Stimulated activated CD8-positive, alpha-beta memory T cell treated with anti-CD3 and anti-CD28 coated beads, Interleukin-4, amount 100 ng/mL, for 24 hours (primary cell): ENCODE data around the gene ABCG4.
"Not testable (repeated sequence)": the region's sequence is repeated elsewhere in the genome, so short reads cannot be mapped to it uniquely, and the experiment has no call there.

ENCODE experiments used
- DNase-seq: peaks from one replicate; pipeline ENCODE4 v3.0.0-alpha.2; 2020; ENCODE audit warnings: low read depth

The ABCG4 gene

DNA sequence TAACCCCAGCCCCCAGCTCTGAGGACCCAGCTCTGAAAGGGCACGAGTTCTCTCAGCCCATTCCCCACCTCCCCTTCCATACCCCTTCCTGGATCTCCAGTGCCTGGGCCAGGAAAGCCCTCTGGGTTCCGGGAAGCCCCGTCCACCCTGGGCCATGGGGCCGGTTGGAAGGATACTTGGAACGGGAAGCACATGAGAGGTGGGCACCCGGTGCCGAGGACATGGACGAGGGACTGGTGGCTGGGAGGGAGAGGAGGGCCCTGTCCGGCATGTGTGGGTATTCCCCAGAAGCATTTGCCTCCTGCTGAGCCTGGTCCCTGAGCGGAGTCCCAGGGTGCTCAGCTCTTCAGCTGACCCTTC, 32.6 kb upstream of the ABCG4 start:
- DNase-seq: no peak

- DNase-seq: no peak
Observed at GRCh38 chr11:119116601-119117000, 32.3 kb upstream of the ABCG4 start.

DNA sequence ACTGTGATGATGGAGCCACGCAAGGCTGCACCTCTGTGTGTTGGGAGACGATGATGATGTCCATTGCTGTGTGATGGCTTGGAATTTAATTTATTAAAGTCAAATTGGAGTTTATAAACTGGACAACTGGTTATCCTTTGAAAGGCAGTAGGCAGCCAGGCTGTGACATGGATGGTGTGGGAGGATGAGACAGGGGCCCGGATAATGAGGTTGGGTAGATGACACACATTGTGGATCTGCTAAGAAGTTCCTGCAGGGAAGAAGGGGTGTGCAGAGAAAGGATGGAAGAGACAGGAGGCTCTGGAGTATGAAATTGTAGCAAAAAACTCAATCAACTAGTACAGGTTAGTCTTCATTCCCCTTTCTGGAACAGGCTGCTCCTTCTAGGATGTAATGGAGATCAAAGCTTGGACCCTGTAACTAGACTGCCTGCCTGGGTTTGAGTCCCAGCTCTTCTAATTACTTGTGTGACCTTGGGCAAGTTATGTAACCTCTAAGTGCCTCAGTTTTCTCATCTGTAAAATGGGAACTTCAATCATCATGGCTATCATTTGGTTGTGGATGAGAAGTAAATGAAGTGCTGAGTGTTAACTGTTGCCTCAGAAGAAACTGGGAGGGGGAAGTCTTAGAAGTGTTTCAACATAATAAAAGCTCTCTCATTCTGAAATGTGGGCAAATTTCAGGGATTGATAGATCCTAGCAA, 31.7 kb upstream of the ABCG4 start:
- no peak for DNase-seq

- DNase-seq: no peak
Observed at GRCh38 chr11:119118227-119118626, 30.6 kb upstream of the ABCG4 start.

GRCh38 chr11:119118946-119119345, 29.9 kb upstream of the ABCG4 start:
- no peak for DNase-seq

DNA sequence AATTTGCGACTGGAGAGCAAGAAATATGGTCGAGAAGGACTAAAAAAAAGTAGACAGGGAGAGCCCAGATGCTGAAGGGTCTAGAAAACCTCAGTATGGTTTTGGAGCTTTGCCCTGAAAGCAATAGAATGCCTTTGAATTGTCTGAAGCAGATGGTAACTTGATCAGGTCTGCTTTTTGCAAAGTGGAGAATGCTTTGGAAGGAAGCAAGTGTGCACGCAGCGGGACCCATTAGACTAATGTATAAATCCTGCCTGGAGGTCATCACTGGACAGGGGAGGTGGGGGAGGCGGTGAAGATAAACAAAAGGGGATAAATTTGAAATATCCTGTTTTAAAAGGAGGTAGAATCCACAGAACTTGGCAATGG, 28.2 kb upstream of the ABCG4 start:
- DNase-seq: no peak

GRCh38 chr11:119121008-119121810, 27.6 kb upstream of the ABCG4 start, which contains the start of gene HINFP:
Gene HINFP (plus strand): TSS chr11:119121580. CDS start chr11:119126945, 5,365 bp downstream.
- DNase-seq: peak; percentile 100

DNA sequence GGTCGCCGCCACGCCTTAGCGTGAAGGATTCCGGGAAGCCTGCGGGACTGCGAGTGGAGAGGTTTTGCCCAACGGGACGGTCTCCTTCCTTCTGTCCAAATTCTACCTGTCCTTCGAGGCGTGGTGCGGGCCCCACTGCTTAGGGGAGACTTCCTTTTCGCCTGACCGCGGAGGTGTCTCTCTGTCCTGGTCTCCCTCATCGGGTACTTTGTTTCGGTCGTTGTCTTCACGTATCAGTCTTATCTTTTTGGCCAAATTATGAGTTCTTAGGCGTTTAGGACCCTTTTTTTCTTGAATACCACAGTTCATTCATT, 27.1 kb upstream of the ABCG4 start:
- DNase-seq: no peak

DNA sequence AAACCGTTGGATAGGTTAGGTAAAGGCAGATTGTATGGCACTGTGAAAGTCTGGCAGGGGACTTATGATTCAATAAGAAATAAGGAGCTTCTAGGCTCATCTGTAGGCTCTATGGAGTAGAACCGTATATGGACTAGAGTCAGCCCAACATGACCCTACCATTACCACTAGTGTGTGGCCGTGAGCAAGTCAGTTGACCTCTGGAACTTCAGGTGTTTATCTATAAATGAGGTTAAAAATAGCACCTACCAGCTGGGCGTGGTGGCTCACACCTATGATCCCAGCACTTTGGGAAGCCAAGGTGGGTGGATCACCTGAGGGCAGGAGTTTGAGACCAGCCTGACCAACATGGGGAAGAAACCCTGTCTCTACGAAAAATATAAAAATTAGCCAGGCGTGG, 23.0 kb upstream of the ABCG4 start:
- no peak for DNase-seq

- DNase-seq: no peak
Observed at GRCh38 chr11:119126675-119127268, 22.1 kb upstream of the ABCG4 start.

DNA sequence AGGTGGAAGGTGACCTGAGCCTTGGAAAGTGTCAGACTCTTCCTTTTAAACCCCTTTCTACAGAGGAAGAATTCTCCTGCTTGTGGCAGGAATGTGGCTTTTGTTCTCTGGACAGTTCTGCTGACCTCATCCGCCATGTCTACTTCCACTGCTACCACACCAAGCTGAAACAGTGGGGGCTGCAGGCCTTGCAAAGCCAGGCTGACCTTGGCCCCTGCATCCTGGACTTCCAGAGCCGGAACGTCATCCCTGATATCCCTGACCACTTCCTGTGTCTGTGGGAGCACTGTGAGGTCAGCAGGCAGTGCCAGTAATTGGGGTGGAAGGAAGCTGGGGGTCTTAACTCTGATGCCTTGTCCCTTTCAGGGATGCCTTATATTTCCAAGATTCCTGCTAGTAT, 18.2 kb upstream of the ABCG4 start:
- DNase-seq: no peak

DNA sequence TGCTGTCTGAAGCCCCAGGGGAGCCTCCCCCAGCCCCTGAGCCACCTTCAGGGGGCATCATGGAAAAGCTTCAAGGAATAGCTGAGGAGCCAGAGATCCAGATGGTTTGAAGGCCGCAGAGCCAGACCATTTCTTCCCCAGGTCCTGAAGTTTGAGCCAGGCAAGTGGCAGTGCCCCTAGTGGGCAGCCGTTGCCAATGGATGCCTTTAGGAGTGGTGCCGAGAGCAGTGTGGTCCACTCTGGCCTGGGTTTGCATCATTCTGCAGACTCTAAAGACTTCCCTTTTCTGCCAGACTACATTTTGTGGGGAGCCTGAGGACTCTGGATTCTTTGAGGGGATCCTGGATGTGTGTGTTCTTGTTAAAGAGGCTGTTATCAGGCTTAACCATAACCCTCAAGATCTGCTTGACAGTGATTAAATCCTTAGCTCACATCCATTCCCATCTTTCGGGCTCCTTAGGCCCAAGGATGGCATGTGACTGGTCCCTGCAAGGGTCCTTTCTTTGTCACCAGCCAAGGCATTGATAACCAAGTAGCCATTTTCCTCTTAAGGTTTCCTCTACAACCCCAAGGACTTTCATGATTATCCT, 14.4 kb upstream of the ABCG4 start:
- DNase-seq: no peak

DNA sequence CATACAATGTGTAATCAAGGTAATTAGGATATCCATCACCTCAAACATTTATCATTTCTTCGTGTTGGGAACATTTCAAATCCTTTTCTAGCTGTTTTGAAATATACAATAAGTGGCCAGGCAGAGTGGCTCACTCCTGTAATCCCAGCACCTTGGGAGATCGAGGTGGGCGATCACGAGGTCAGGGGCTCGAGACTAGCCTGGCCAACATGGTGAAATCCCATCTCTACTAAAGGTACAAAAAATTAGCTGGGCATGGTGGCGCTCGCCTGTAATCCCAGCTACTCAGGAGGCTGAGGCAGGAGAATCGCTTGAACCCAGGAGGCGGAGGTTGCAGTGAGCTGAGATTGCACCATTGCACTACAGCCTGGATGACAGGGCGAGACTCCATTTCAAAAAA, 9.6 kb upstream of the ABCG4 start:
- DNase-seq: not testable (repeated sequence)

- DNase-seq: no peak
Observed at GRCh38 chr11:119144825-119145486, 3.9 kb upstream of the ABCG4 start.

DNA sequence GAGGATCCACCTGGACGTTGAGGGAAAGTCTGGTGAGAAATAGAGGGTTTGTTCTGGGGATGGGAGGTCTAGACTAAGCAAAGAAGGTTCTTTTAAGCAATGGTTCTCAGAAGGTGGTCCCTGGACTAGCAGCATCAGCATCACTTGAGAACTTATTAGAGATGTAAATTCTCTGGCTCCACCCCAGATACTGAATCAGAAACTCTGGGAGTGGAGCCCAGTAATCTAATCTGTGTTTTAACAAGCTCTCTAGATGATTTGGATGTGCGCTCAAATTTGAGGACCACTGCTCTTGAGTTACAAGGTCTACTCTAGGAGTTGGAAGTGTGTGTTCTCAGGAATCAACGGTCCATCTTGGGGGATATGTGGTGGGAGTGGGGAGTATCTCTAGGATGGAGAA, 3.3 kb upstream of the ABCG4 start:
- DNase-seq: no peak

DNA sequence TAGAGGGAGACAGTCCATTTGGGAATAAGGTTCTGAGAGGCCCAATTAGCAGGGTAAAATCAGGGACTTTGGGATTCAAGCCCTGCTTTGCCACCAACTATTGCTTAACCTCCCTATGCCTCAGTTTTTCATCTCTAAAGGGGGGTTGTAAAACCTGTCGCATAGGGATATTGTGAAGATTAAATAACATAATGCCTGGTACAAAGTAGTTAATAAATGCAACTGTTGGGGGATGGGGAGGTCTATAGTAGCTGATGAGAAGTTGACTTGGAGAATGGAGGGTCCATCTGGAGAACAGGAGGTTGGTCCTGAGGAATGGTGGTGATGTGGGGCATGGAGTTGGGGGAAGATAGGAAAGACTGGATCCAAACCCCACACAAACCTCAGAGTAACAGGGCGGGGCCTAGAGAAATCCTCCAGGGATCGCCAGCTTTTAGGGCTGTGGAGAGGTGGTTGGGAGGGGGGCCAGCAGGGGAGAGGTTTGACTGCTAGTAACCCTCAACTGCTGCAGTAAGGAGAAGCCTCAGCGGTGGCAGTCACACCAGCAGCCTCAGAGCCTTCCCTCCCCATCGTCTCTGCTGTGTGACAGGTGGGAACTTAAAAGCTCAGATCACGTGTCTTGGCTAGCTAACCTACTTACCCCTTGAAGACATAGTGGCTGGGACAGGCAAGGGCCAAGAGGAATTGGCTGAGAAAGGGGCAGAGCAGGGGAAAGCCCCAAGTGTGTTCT, 1.1 kb upstream of the ABCG4 start:
- no peak for DNase-seq

- DNase-seq: no peak
Observed at GRCh38 chr11:119148720-119149017, 183 bp upstream of the ABCG4 start.

GRCh38 chr11:119149786-119150275, 979 bp downstream of the ABCG4 start:
- DNase-seq: no peak

DNA sequence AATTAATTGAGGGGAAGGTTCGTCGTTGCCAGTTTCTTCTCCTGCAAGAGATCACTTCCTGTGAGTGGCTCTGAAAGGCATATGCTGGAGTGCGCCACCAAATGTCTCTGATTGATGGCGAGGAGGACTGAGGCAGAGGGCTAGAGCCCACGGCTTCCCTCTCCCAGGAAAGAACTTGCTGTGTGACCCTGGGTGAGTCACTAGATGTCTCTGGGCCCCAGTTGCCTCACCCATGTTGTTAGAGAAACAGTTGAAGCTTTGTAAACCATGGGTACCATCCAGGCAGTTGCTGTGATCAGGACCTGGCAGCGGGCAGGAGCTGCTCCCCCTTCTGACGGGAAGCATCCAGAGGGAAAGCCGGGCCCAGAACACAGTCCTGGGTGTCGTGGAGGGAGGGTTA, 3.2 kb downstream of the ABCG4 start:
- DNase-seq: no peak

GRCh38 chr11:119152604-119153003, 3.8 kb downstream of the ABCG4 start:
- DNase-seq: no peak

- DNase-seq: no peak
Observed at GRCh38 chr11:119153049-119153818, 4.4 kb downstream of the ABCG4 start.
